ENCODE measurements around the gene RTN1.

RTN1 gene

DNA sequence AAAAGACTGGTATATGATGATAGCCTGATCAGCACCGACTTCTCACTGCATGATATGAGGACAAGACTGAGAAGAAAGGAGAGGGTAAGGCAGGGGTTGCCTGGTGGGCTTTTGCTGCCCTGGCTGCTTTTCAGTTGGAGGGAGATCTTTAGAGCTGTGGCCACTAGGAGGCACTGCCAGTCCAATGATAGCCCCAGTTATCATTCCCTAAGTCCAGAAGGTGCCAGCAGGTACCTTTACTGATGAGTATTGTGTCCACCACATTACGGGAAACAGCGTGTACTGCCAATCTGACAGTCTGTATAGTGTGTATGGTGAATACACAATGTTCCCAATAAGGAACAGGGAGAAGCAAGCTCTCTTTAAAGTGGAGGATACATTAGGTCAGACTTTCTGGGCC, 238.2 kb downstream of the RTN1 start:
- TF ChIP-seq, protein P1, sequence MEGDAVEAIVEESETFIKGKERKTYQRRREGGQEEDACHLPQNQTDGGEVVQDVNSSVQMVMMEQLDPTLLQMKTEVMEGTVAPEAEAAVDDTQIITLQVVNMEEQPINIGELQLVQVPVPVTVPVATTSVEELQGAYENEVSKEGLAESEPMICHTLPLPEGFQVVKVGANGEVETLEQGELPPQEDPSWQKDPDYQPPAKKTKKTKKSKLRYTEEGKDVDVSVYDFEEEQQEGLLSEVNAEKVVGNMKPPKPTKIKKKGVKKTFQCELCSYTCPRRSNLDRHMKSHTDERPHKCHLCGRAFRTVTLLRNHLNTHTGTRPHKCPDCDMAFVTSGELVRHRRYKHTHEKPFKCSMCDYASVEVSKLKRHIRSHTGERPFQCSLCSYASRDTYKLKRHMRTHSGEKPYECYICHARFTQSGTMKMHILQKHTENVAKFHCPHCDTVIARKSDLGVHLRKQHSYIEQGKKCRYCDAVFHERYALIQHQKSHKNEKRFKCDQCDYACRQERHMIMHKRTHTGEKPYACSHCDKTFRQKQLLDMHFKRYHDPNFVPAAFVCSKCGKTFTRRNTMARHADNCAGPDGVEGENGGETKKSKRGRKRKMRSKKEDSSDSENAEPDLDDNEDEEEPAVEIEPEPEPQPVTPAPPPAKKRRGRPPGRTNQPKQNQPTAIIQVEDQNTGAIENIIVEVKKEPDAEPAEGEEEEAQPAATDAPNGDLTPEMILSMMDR (IDR thresholded peaks at IDR 0.05; ENCODE audit: poor library complexity, severe bottlenecking), result peak; percentile 67
- no peaks in the 10 kb centered on the region for H3K36me3 ChIP-seq (ENCODE audit: low read depth)
- DNase-seq (ENCODE audit: low spot score), result no peak
- no peaks in the 10 kb centered on the region for H3K4me1 ChIP-seq (ENCODE audit: insufficient read depth, poor library complexity, severe bottlenecking)
- H3K9me3 ChIP-seq (ENCODE audit: severe bottlenecking), result no peaks in the 10 kb centered on the region
- H3K27ac ChIP-seq (ENCODE audit: poor library complexity, severe bottlenecking), result no peak overlapping the region
- H3K27me3 ChIP-seq (ENCODE audit: insufficient read depth, poor library complexity, severe bottlenecking), result peaks cover 49% of the 10 kb centered on the region
- ATAC-seq (ENCODE audit: low read depth), result 0 out of 3 replicates have a peak, but pooled peaks have one; percentile 30
- no peak overlapping the region for H3K4me3 ChIP-seq (ENCODE audit: severe bottlenecking)

- H3K27me3 ChIP-seq (ENCODE audit: insufficient read depth, poor library complexity, severe bottlenecking), result peaks cover 60% of the 10 kb centered on the region
- ATAC-seq (ENCODE audit: low read depth) (0 out of 3 replicates have a peak, but pooled peaks have one; percentile 33), DNase-seq (ENCODE audit: low spot score) (no peak)
- no peak overlapping the region for H3K27ac ChIP-seq (ENCODE audit: poor library complexity, severe bottlenecking)
- H3K4me3 ChIP-seq (ENCODE audit: severe bottlenecking), result no peak overlapping the region
- TF ChIP-seq, protein P1 (IDR thresholded peaks at IDR 0.05; ENCODE audit: poor library complexity, severe bottlenecking), result peak; percentile 32
- no peaks in the 10 kb centered on the region for H3K9me3 ChIP-seq (ENCODE audit: severe bottlenecking)
- no peaks in the 10 kb centered on the region for H3K4me1 ChIP-seq (ENCODE audit: insufficient read depth, poor library complexity, severe bottlenecking)
- no peaks in the 10 kb centered on the region for H3K36me3 ChIP-seq (ENCODE audit: low read depth)
Observed at GRCh38 chr14:59631237-59631636, 239.3 kb downstream of the RTN1 start.

GRCh38 chr14:59630288-59630963, 240.2 kb downstream of the RTN1 start:
- no peaks in the 10 kb centered on the region for H3K4me1 ChIP-seq (ENCODE audit: insufficient read depth, poor library complexity, severe bottlenecking)
- H3K9me3 ChIP-seq (ENCODE audit: severe bottlenecking), result no peaks in the 10 kb centered on the region
- TF ChIP-seq, protein P1 (IDR thresholded peaks at IDR 0.05; ENCODE audit: poor library complexity, severe bottlenecking), result no peak
- no peak for DNase-seq (ENCODE audit: low spot score)
- no peaks in the 10 kb centered on the region for H3K36me3 ChIP-seq (ENCODE audit: low read depth)
- H3K4me3 ChIP-seq (ENCODE audit: severe bottlenecking), result peak overlapping the region; percentile 12
- no peak overlapping the region for H3K27ac ChIP-seq (ENCODE audit: poor library complexity, severe bottlenecking)
- peaks cover 68% of the 10 kb centered on the region for H3K27me3 ChIP-seq (ENCODE audit: insufficient read depth, poor library complexity, severe bottlenecking)
- peak; percentile 73 for ATAC-seq (ENCODE audit: low read depth)

- TF ChIP-seq, protein P1 (IDR thresholded peaks at IDR 0.05; ENCODE audit: poor library complexity, severe bottlenecking), result no peak
- Histone ChIP-seq H3K27ac (ENCODE audit: poor library complexity, severe bottlenecking) (no peak overlapping the region), H3K4me1 (ENCODE audit: insufficient read depth, poor library complexity, severe bottlenecking) (no peaks in the 10 kb centered on the region), H3K27me3 (ENCODE audit: insufficient read depth, poor library complexity, severe bottlenecking) (peaks cover 70% of the 10 kb centered on the region), H3K4me3 (ENCODE audit: severe bottlenecking) (no peak overlapping the region), H3K9me3 (ENCODE audit: severe bottlenecking) (no peaks in the 10 kb centered on the region), H3K36me3 (ENCODE audit: low read depth) (no peaks in the 10 kb centered on the region)
- DNase-seq (ENCODE audit: low spot score) (no peak), ATAC-seq (ENCODE audit: low read depth) (no peak)
Observed at GRCh38 chr14:59629444-59630287, 240.9 kb downstream of the RTN1 start.

All from RWPE2 (cell line).